ENCODE results near the gene CLDND1. TPM values are rescaled to one million over a fixed set of nuclear protein-coding genes. Genes with fewer than 3 reads are reported as not detected.

Gene CLDND1
- total RNA-seq, 2 donors from 2014 or later = 38.1 to 65.6 TPM

DNA sequence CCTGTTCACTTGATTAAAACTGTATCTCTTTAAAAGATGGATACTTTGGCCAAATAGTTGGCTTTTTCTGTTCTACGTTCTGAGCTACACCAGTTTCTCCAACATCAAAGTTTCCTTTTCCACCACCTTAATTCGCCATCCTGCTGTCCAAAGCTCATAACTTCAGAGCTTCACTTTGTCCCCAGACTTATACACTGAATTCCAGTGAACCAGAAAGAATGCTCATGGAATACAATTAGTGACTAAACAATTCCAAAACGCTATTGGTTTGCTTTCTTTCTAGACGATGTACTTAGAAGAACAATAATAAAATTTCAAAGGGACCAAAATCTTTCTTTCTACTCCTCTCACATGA lies 32.3 kb upstream of the CLDND1 start:
- 39 to 42% methylated on average over 4 of the region's 4 CpGs for WGBS, 2 donors
- intact Hi-C loops (cut with DNase I) = no loop called here
- H3K4me1 ChIP-seq = no peaks in the 10 kb centered on the region
- no peak overlapping the region for H3K4me3 ChIP-seq
- ATAC-seq = no peak
- no peaks in the 10 kb centered on the region for H3K36me3 ChIP-seq (replicated peaks in 1 of 2; ENCODE audit: insufficient read depth in 1 of 2, low read depth in 2 of 2)
- H3K27me3 ChIP-seq = no peaks in the 10 kb centered on the region
- no peak overlapping the region for H3K27ac ChIP-seq
- no peak for TF ChIP-seq POLR2A (IDR thresholded peaks at IDR 0.05)
- TF ChIP-seq, protein P1, sequence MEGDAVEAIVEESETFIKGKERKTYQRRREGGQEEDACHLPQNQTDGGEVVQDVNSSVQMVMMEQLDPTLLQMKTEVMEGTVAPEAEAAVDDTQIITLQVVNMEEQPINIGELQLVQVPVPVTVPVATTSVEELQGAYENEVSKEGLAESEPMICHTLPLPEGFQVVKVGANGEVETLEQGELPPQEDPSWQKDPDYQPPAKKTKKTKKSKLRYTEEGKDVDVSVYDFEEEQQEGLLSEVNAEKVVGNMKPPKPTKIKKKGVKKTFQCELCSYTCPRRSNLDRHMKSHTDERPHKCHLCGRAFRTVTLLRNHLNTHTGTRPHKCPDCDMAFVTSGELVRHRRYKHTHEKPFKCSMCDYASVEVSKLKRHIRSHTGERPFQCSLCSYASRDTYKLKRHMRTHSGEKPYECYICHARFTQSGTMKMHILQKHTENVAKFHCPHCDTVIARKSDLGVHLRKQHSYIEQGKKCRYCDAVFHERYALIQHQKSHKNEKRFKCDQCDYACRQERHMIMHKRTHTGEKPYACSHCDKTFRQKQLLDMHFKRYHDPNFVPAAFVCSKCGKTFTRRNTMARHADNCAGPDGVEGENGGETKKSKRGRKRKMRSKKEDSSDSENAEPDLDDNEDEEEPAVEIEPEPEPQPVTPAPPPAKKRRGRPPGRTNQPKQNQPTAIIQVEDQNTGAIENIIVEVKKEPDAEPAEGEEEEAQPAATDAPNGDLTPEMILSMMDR (IDR thresholded peaks at IDR 0.05) = no peak
- no peaks in the 10 kb centered on the region for H3K9me3 ChIP-seq
- DNase-seq = no peak

GRCh38 chr3:98554580-98554979 lies 31.9 kb upstream of the CLDND1 start:
- Histone ChIP-seq H3K9me3 (no peaks in the 10 kb centered on the region), H3K4me1 (no peaks in the 10 kb centered on the region), H3K4me3 (no peak overlapping the region), H3K27ac (no peak overlapping the region), H3K36me3 (replicated peaks in 1 of 2; ENCODE audit: insufficient read depth in 1 of 2, low read depth in 2 of 2) (no peaks in the 10 kb centered on the region), H3K27me3 (no peaks in the 10 kb centered on the region)
- ATAC-seq = no peak
- intact Hi-C loops (cut with DNase I) = no loop called here
- no peak for TF ChIP-seq POLR2A (IDR thresholded peaks at IDR 0.05)
- TF ChIP-seq, protein P1 (IDR thresholded peaks at IDR 0.05) = no peak
- DNase-seq = no peak
- WGBS, 2 donors = 81 to 84% methylated on average over 2 of the region's 2 CpGs

GRCh38 chr3:98553753-98554152 lies 31.1 kb upstream of the CLDND1 start:
- Histone ChIP-seq H3K27ac (no peak overlapping the region), H3K4me1 (no peaks in the 10 kb centered on the region), H3K4me3 (no peak overlapping the region), H3K36me3 (replicated peaks in 1 of 2; ENCODE audit: insufficient read depth in 1 of 2, low read depth in 2 of 2) (no peaks in the 10 kb centered on the region), H3K9me3 (no peaks in the 10 kb centered on the region), H3K27me3 (no peaks in the 10 kb centered on the region)
- WGBS, 2 donors = 83 to 93% methylated on average over 2 of the region's 2 CpGs
- TF ChIP-seq, protein P1 (IDR thresholded peaks at IDR 0.05) = no peak
- no peak for TF ChIP-seq POLR2A (IDR thresholded peaks at IDR 0.05)
- ATAC-seq (no peak), DNase-seq (no peak)
- intact Hi-C loops (cut with DNase I) = no loop called here

GRCh38 chr3:98553021-98553563 lies 30.4 kb upstream of the CLDND1 start:
- Histone ChIP-seq H3K27me3 (no peaks in the 10 kb centered on the region), H3K36me3 (replicated peaks in 1 of 2; ENCODE audit: insufficient read depth in 1 of 2, low read depth in 2 of 2) (no peaks in the 10 kb centered on the region), H3K9me3 (no peaks in the 10 kb centered on the region), H3K4me1 (no peaks in the 10 kb centered on the region), H3K4me3 (no peak overlapping the region), H3K27ac (no peak overlapping the region)
- DNase-seq = no peak
- WGBS, 2 donors = 66 to 71% methylated on average over 6 of the region's 6 CpGs
- TF ChIP-seq, protein P1 (IDR thresholded peaks at IDR 0.05) = no peak
- no peak for TF ChIP-seq POLR2A (IDR thresholded peaks at IDR 0.05)
- intact Hi-C loops (cut with DNase I) = no loop called here
- no peak for ATAC-seq

GRCh38 chr3:98552232-98553020 lies 29.7 kb upstream of the CLDND1 start:
- DNase-seq (no peak), ATAC-seq (no peak)
- no peak overlapping the region for H3K4me3 ChIP-seq
- no peaks in the 10 kb centered on the region for H3K4me1 ChIP-seq
- intact Hi-C loops (cut with DNase I) = no loop called here
- WGBS, 2 donors = 58 to 61% methylated on average over 4 of the region's 4 CpGs
- no peaks in the 10 kb centered on the region for H3K27me3 ChIP-seq
- no peak for TF ChIP-seq POLR2A (IDR thresholded peaks at IDR 0.05)
- TF ChIP-seq, protein P1 (IDR thresholded peaks at IDR 0.05) = no peak
- no peaks in the 10 kb centered on the region for H3K9me3 ChIP-seq
- H3K36me3 ChIP-seq (replicated peaks in 1 of 2; ENCODE audit: insufficient read depth in 1 of 2, low read depth in 2 of 2) = no peaks in the 10 kb centered on the region
- no peak overlapping the region for H3K27ac ChIP-seq
